ENCODE results near the gene RFNG. TPM values are rescaled to one million over a fixed set of nuclear protein-coding genes. Genes with fewer than 3 reads are reported as not detected.

Gene RFNG
- total RNA-seq, 1 experiment from 2014 or later: 31.5 TPM

GRCh38 chr17:82053130-82053529 lies 1.5 kb upstream of the RFNG start:
- no peaks in the 10 kb centered on the region for H3K9me3 ChIP-seq (ENCODE audit: low read depth, low read length, poor library complexity, severe bottlenecking)
- TF ChIP-seq CTCF (conservative IDR thresholded peaks at IDR 0.05; ENCODE audit: low read depth, low read length) (no peak), EZH2 (IDR thresholded peaks at IDR 0.05; ENCODE audit: borderline replicate concordance, low read depth, low read length, poor library complexity, severe bottlenecking) (no peak)
- no peaks in the 10 kb centered on the region for H3K27me3 ChIP-seq (replicated peaks; ENCODE audit: insufficient read depth, low read depth, low read length, poor library complexity)
- intact Hi-C loops (cut with micrococcal nuclease; ENCODE audit: unreplicated experiment): no loop called here
- peak overlapping the region; percentile 73 for H3K27ac ChIP-seq (ENCODE audit: low read depth, low read length, poor library complexity, severe bottlenecking)
- CTCF ChIA-PET: interaction anchor here (0.8 kb wide), 1 partner anchor 15 kb away, joined by 5 read pairs; the partner anchor contains the start of gene DCXR
- no peak for DNase-seq (ENCODE audit: low spot score)
- BruUV-seq (replicated peaks): no TSS peak
- peak overlapping the region; percentile 96 for H3K4me3 ChIP-seq (ENCODE audit: low read depth, low read length, poor library complexity, severe bottlenecking)
- peaks cover 9% of the 10 kb centered on the region for H3K4me1 ChIP-seq (ENCODE audit: insufficient read depth, low read length, poor library complexity, severe bottlenecking)
- POLR2A ChIA-PET (ENCODE audit: low non-redundant PET): no interaction called here
- peaks cover 56% of the 10 kb centered on the region for H3K36me3 ChIP-seq (ENCODE audit: insufficient read depth, low read length, poor library complexity, severe bottlenecking)

DNA sequence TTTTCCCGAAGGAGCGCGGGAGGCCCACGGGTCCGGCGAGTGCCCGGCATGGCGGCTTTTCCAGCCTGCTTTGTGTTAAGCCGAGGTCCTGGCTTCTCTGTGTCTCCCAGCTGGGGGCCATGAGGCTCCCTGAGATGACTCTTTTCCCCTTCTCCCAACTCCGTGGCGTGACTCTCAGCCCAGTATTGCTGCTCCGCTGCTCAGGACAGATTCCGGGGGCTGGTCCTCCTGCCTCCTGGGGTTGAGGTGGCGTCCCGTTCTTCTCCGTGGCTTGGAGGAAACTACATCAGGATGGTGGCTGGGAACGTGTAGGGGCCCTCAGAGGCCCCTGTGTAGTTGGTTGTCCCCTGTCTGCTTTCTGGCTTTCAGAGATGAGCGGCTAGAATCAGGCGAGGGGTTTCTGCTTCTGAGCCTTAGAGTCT lies 1.0 kb upstream of the RFNG start:
- POLR2A ChIA-PET (ENCODE audit: low non-redundant PET): no interaction called here
- intact Hi-C loops (cut with micrococcal nuclease; ENCODE audit: unreplicated experiment): no loop called here
- no TSS peak for BruUV-seq (replicated peaks)
- TF ChIP-seq CTCF (conservative IDR thresholded peaks at IDR 0.05; ENCODE audit: low read depth, low read length): no peak
- TF ChIP-seq EZH2 (IDR thresholded peaks at IDR 0.05; ENCODE audit: borderline replicate concordance, low read depth, low read length, poor library complexity, severe bottlenecking): no peak
- peak overlapping the region; percentile 73 for H3K27ac ChIP-seq (ENCODE audit: low read depth, low read length, poor library complexity, severe bottlenecking)
- no peaks in the 10 kb centered on the region for H3K9me3 ChIP-seq (ENCODE audit: low read depth, low read length, poor library complexity, severe bottlenecking)
- H3K27me3 ChIP-seq (replicated peaks; ENCODE audit: insufficient read depth, low read depth, low read length, poor library complexity): no peaks in the 10 kb centered on the region
- CTCF ChIA-PET: interaction anchor here (0.6 kb wide), 1 partner anchor 26 kb away, joined by 5 read pairs; no protein-coding TSS in a partner anchor
- DNase-seq (ENCODE audit: low spot score): no peak
- peaks cover 55% of the 10 kb centered on the region for H3K36me3 ChIP-seq (ENCODE audit: insufficient read depth, low read length, poor library complexity, severe bottlenecking)
- H3K4me1 ChIP-seq (ENCODE audit: insufficient read depth, low read length, poor library complexity, severe bottlenecking): peaks cover 9% of the 10 kb centered on the region
- peak overlapping the region; percentile 96 for H3K4me3 ChIP-seq (ENCODE audit: low read depth, low read length, poor library complexity, severe bottlenecking)

- Histone ChIP-seq H3K36me3 (ENCODE audit: insufficient read depth, low read length, poor library complexity, severe bottlenecking) (peaks cover 43% of the 10 kb centered on the region), H3K27ac (ENCODE audit: low read depth, low read length, poor library complexity, severe bottlenecking) (peak overlapping the region; percentile 72), H3K4me3 (ENCODE audit: low read depth, low read length, poor library complexity, severe bottlenecking) (peak overlapping the region; percentile 96), H3K4me1 (ENCODE audit: insufficient read depth, low read length, poor library complexity, severe bottlenecking) (peaks cover 9% of the 10 kb centered on the region), H3K27me3 (replicated peaks; ENCODE audit: insufficient read depth, low read depth, low read length, poor library complexity) (no peaks in the 10 kb centered on the region), H3K9me3 (ENCODE audit: low read depth, low read length, poor library complexity, severe bottlenecking) (no peaks in the 10 kb centered on the region)
- DNase-seq (ENCODE audit: low spot score): no peak
- intact Hi-C loops (cut with micrococcal nuclease; ENCODE audit: unreplicated experiment): no loop called here
- CTCF ChIA-PET: interaction anchor here (0.5 to 1.7 kb wide), 2 partner anchors 10 to 13 kb away, joined by 4 to 5 read pairs; partner anchors contain the start of gene DCXR
- TF ChIP-seq EZH2 (IDR thresholded peaks at IDR 0.05; ENCODE audit: borderline replicate concordance, low read depth, low read length, poor library complexity, severe bottlenecking) (no peak), CTCF (conservative IDR thresholded peaks at IDR 0.05; ENCODE audit: low read depth, low read length) (no peak)
- no TSS peak for BruUV-seq (replicated peaks)
- POLR2A ChIA-PET (ENCODE audit: low non-redundant PET): interaction anchor here (0.6 kb wide), 2 partner anchors 37 to 185 kb away, joined by 4 read pairs; no protein-coding TSS in a partner anchor
Measured at GRCh38 chr17:82050761-82051641, 610 bp downstream of the RFNG start.

All from A673 (cell line).